Neural cell (in vitro differentiated cells): ENCODE data around the gene FAM163A. TPM values are rescaled to one million over a fixed set of nuclear protein-coding genes. Genes with fewer than 3 reads are reported as not detected.

Source experiments
- H2AFZ ChIP-seq: fragments of 200-600, 300-800 bp; sonication (generic), shearing (Covaris generic); 2 replicates; pipeline ENCODE4 v1.6.0; 2014; ENCODE audit warnings: low read depth, mild to moderate bottlenecking, antibody characterized with exemption, low read length, moderate library complexity
- H3F3A ChIP-seq: fragments of 200-600 bp; shearing (Covaris generic); 2 replicates; pipeline ENCODE4 v1.6.1; 2016; ENCODE audit warnings: mild to moderate bottlenecking, moderate library complexity, mixed read lengths, antibody characterized with exemption, low read length; ENCODE audit not compliant: insufficient read depth, poor library complexity, severe bottlenecking
- H3K27ac ChIP-seq: fragments of 200-600, 300-800 bp; sonication (generic), shearing (Covaris generic); 2 replicates; pipeline ENCODE4 v1.5.1; 2014; ENCODE audit warnings: mild to moderate bottlenecking, low read length, moderate library complexity
- H3K27me3 ChIP-seq: fragments of 300-800, 200-600 bp; sonication (generic), shearing (Covaris generic); 2 replicates; pipeline ENCODE4 v1.6.0; 2014; ENCODE audit warnings: mild to moderate bottlenecking, low read depth, low read length, moderate library complexity; ENCODE audit not compliant: insufficient read depth
- H3K36me3 ChIP-seq: fragments of 300-800, 200-600 bp; sonication (generic), shearing (Covaris generic); 2 replicates; pipeline ENCODE4 v1.5.1; 2014; ENCODE audit warnings: mild to moderate bottlenecking, antibody characterized with exemption, low read length, moderate library complexity; ENCODE audit not compliant: insufficient read depth
- H3K4me2 ChIP-seq: fragments of 300-800, 200-600 bp; sonication (generic), shearing (Covaris generic); 2 replicates; pipeline ENCODE4 v1.6.0; 2014; ENCODE audit warnings: mild to moderate bottlenecking, low read length
- H3K4me3 ChIP-seq: fragments of 300-800, 200-600 bp; sonication (generic), shearing (Covaris generic); 2 replicates; pipeline ENCODE4 v1.5.1; 2014; ENCODE audit warnings: mild to moderate bottlenecking, low read length, moderate library complexity
- H3K79me2 ChIP-seq: fragments of 200-600 bp; shearing (Covaris generic); replicated peaks from 2 replicates; pipeline ENCODE4 v1.6.0; 2014; ENCODE audit warnings: mild to moderate bottlenecking, low read length, moderate library complexity; ENCODE audit not compliant: insufficient read depth
- H3K9ac ChIP-seq: fragments of 300-800, 200-600 bp; sonication (generic), shearing (Covaris generic); 2 replicates; pipeline ENCODE4 v1.6.1; 2016; ENCODE audit warnings: mild to moderate bottlenecking, low read length, mixed read lengths
- H3K9me2 ChIP-seq: fragments of 200-600 bp; shearing (Covaris generic); 2 replicates; pipeline ENCODE4 v1.6.1; 2016; ENCODE audit warnings: mild to moderate bottlenecking, low read length, mixed read lengths; ENCODE audit not compliant: insufficient read depth
- H3K9me3 ChIP-seq: fragments of 200-600, 300-800 bp; sonication (generic), shearing (Covaris generic); 2 replicates; pipeline ENCODE4 v1.6.1; 2016; ENCODE audit warnings: mild to moderate bottlenecking, mixed run types, low read length, moderate library complexity, mixed read lengths
- H4K20me1 ChIP-seq: fragments of 200-600 bp; shearing (Covaris generic); 2 replicates; pipeline ENCODE4 v1.6.1; 2016; ENCODE audit warnings: mild to moderate bottlenecking, mixed run types; ENCODE audit not compliant: insufficient read depth
- EP300 ChIP-seq: fragments of 450-650 bp; conservative IDR thresholded peaks from 2 replicates; pipeline ENCODE4 v1.6.1; 2014; ENCODE audit warnings: antibody characterized with exemption, mild to moderate bottlenecking, moderate library complexity; ENCODE audit not compliant: poor library complexity, severe bottlenecking
- EZH2 ChIP-seq: fragments of 200-600, 300-800 bp; shearing (Covaris generic), sonication (generic); IDR thresholded peaks from 2 replicates; pipeline ENCODE4 v1.6.1; 2014; ENCODE audit warnings: antibody characterized with exemption, low read length, borderline replicate concordance, mild to moderate bottlenecking; ENCODE audit not compliant: insufficient read depth, poor library complexity, severe bottlenecking
- MXI1 ChIP-seq: fragments of 450-650 bp; conservative IDR thresholded peaks from 2 replicates; pipeline ENCODE4 v1.6.1; 2014; ENCODE audit warnings: antibody characterized with exemption, mild to moderate bottlenecking; ENCODE audit not compliant: poor library complexity, severe bottlenecking
- POLR2AphosphoS5 ChIP-seq: IDR thresholded peaks from 2 replicates; pipeline ENCODE4 v1.6.1; 2012
- RAD21 ChIP-seq: fragments of 450-650 bp; conservative IDR thresholded peaks from 2 replicates; pipeline ENCODE4 v1.6.1; 2014; ENCODE audit warnings: antibody characterized with exemption, mild to moderate bottlenecking, moderate library complexity
- REST ChIP-seq: IDR thresholded peaks from 2 replicates; pipeline ENCODE4 v1.6.1; 2012; ENCODE audit warnings: borderline replicate concordance
- SMC3 ChIP-seq: fragments of 450-650 bp; conservative IDR thresholded peaks from 2 replicates; pipeline ENCODE4 v1.6.1; 2014; ENCODE audit warnings: antibody characterized with exemption, mild to moderate bottlenecking, moderate library complexity; ENCODE audit not compliant: poor library complexity
- TAF1 ChIP-seq: IDR thresholded peaks from 2 replicates; pipeline ENCODE4 v1.6.1; 2012; ENCODE audit warnings: low read depth
- polyA plus RNA-seq: library from polyadenylated mRNA; depleted of rRNA; stranded (reverse); fragments of >200 nt; gene quantifications from 2 replicates; pipeline ENCODE4 v1.2.3, GENCODE V29; 2014
- TF ChIP-seq, protein P1 (sequence below): fragments of 450-650 bp; IDR thresholded peaks from 2 replicates; pipeline ENCODE4 v1.5.1; 2014; ENCODE audit warnings: antibody characterized with exemption, mild to moderate bottlenecking, moderate library complexity; ENCODE audit not compliant: poor library complexity, severe bottlenecking

Gene FAM163A
- polyA plus RNA-seq, 1 donor from 2014 or later: 0.21 TPM

DNA sequence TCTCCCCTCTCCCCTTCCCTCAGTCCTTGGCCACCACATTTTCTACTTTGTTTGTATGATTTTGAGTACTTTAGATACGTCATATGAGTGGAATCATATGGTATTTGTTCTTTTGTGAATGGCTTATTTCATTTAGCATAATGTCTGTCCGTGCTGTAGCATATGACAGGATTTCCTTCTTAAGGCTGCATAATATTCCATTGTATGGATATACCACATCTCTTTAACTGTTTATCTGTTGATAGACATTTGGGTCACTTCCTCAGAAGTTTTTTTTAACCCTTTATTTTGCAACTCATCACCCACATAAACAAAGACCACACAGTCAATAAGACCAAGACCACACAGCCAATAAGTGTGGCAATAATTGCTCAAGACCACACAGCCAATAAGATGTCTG is 24.9 kb downstream of the FAM163A start:
- Histone ChIP-seq H3K27me3 (no peaks in the 10 kb centered on the region), H3F3A (no peaks in the 10 kb centered on the region), H3K27ac (no peak overlapping the region), H3K9ac (no peak overlapping the region), H3K79me2 (no peaks in the 10 kb centered on the region), H3K9me3 (no peaks in the 10 kb centered on the region), H4K20me1 (no peaks in the 10 kb centered on the region), H3K36me3 (no peaks in the 10 kb centered on the region), H3K9me2 (no peaks in the 10 kb centered on the region), H3K4me3 (no peak overlapping the region), H3K4me2 (no peak overlapping the region), H2AFZ (no peak overlapping the region)
- TF ChIP-seq EP300 (no peak), SMC3 (no peak), EZH2 (no peak), RAD21 (no peak)

DNA sequence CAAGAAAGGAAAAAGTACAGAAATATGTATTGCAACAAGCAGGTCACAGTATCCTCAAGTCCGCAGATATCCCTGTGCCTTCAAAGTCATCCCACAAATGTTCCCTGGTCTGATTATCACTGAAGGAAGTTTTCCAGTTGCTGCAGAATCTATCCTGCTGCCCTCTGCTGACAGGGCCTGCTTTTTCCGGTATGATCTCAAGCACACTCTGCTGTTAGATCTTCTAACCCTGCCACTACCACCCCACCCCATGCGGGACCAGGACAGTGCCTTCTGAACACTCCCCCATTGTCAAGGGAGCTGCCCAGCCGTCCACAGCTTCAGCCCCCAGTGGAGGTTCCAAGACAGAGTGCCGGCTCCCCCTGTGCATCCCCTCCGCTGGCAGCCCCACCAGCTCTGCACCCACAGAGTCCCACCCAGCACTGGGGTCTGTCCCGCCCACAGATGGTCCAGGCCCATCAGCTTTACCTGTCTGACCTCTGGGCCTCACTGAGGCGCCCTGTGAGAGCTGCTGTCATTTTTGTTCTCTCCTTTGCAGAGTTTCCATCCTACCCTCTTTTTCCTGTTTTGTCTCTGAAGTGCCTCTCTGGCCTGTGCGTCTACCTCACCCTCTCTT is 27.9 kb downstream of the FAM163A start:
- Histone ChIP-seq H4K20me1 (no peaks in the 10 kb centered on the region), H3K79me2 (no peaks in the 10 kb centered on the region), H3F3A (no peaks in the 10 kb centered on the region), H3K27ac (no peak overlapping the region), H2AFZ (no peak overlapping the region), H3K4me3 (no peak overlapping the region), H3K9ac (no peak overlapping the region), H3K9me2 (no peaks in the 10 kb centered on the region), H3K36me3 (no peaks in the 10 kb centered on the region), H3K27me3 (no peaks in the 10 kb centered on the region), H3K9me3 (no peaks in the 10 kb centered on the region), H3K4me2 (no peak overlapping the region)
- no peak for TF ChIP-seq POLR2AphosphoS5

DNA sequence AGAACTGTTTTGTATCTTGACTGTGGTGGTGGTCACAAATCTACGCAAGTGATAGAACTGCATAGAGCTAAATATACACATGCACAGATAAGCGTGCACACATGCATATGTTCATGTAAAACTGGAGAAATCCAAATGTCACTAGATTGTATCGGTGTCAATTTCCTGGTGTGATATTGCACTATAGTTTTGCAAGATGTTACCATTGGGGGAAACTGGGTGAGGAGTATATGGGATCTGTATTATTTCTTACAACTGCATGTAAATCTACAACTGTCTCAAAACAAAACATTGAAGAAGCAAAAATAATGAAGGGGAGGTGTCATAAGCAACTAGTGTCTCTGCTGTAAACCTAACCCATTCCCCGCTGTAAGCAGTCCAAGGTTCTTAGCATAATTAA is 30.2 kb downstream of the FAM163A start:
- Histone ChIP-seq H3K9ac (no peak overlapping the region), H3K4me2 (no peak overlapping the region), H3K9me2 (no peaks in the 10 kb centered on the region), H3F3A (no peaks in the 10 kb centered on the region), H3K9me3 (no peaks in the 10 kb centered on the region), H3K27me3 (no peaks in the 10 kb centered on the region), H3K4me3 (no peak overlapping the region), H4K20me1 (no peaks in the 10 kb centered on the region), H3K36me3 (no peaks in the 10 kb centered on the region), H2AFZ (no peak overlapping the region), H3K27ac (no peak overlapping the region), H3K79me2 (no peaks in the 10 kb centered on the region)
- no peak for TF ChIP-seq EZH2
- TF ChIP-seq SMC3: no peak
- no peak for TF ChIP-seq MXI1

DNA sequence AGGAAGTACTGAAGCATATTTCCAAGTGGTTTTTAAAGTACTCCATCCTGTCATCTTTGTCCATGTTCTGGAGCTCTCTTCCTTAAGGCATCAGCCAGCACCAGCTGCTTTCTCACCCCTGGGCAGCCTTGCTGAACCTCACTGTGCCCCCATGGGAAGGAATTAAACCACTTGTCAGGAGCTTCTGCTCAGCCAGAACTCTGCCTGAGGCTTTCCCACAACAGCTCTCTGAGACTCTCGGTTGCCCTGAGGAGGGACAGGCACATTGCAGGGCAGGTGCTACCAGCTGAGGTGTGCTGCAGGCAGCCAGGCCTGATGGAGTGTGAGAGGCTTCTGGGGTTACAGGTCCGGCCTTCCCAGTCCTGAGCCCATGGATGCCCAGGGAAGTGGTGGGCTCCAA is 30.9 kb downstream of the FAM163A start:
- H3K9ac ChIP-seq: no peak overlapping the region
- H4K20me1 ChIP-seq: no peaks in the 10 kb centered on the region
- no peaks in the 10 kb centered on the region for H3K36me3 ChIP-seq
- H3K4me3 ChIP-seq: no peak overlapping the region
- no peak for TF ChIP-seq MXI1
- TF ChIP-seq EP300: no peak
- no peak for TF ChIP-seq RAD21
- TF ChIP-seq, protein P1, sequence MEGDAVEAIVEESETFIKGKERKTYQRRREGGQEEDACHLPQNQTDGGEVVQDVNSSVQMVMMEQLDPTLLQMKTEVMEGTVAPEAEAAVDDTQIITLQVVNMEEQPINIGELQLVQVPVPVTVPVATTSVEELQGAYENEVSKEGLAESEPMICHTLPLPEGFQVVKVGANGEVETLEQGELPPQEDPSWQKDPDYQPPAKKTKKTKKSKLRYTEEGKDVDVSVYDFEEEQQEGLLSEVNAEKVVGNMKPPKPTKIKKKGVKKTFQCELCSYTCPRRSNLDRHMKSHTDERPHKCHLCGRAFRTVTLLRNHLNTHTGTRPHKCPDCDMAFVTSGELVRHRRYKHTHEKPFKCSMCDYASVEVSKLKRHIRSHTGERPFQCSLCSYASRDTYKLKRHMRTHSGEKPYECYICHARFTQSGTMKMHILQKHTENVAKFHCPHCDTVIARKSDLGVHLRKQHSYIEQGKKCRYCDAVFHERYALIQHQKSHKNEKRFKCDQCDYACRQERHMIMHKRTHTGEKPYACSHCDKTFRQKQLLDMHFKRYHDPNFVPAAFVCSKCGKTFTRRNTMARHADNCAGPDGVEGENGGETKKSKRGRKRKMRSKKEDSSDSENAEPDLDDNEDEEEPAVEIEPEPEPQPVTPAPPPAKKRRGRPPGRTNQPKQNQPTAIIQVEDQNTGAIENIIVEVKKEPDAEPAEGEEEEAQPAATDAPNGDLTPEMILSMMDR: no peak
- TF ChIP-seq TAF1: no peak
- no peak for TF ChIP-seq EZH2
- no peak for TF ChIP-seq POLR2AphosphoS5
- TF ChIP-seq SMC3: no peak
- no peak for TF ChIP-seq REST
- no peaks in the 10 kb centered on the region for H3F3A ChIP-seq
- no peaks in the 10 kb centered on the region for H3K9me2 ChIP-seq
- no peak overlapping the region for H3K4me2 ChIP-seq
- H2AFZ ChIP-seq: no peak overlapping the region
- H3K27ac ChIP-seq: no peak overlapping the region
- H3K27me3 ChIP-seq: no peaks in the 10 kb centered on the region
- H3K79me2 ChIP-seq: no peaks in the 10 kb centered on the region
- H3K9me3 ChIP-seq: no peaks in the 10 kb centered on the region
